Muscle layer of duodenum (tissue), 2 donors: ENCODE results near the gene FAM3D.
"Not testable (repeated sequence)": the region's sequence is repeated elsewhere in the genome, so short reads cannot be mapped to it uniquely, and the experiment has no call there.

Experiments used
- H3K27ac ChIP-seq: one replicate; pipeline ENCODE4 v1.7.0; 2013; ENCODE audit warnings: mild to moderate bottlenecking, low read length
- H3K27me3 ChIP-seq: one replicate; pipeline ENCODE4 v1.7.0; 2013; ENCODE audit warnings: low read depth, mild to moderate bottlenecking, control low read depth, low read length
- H3K36me3 ChIP-seq, 2 donors: one replicate each; pipeline ENCODE4 v1.7.0; 2013; ENCODE audit warnings: low read length in 2 of 2, control low read depth in 1 of 2, mild to moderate bottlenecking in 1 of 2; ENCODE audit not compliant: insufficient read depth in 2 of 2, control insufficient read depth in 1 of 2
- H3K4me1 ChIP-seq, 2 donors: one replicate each; pipeline ENCODE4 v1.7.0; 2013; ENCODE audit warnings: low read length in 2 of 2, mild to moderate bottlenecking in 2 of 2, control low read depth in 1 of 2, moderate library complexity in 1 of 2; ENCODE audit not compliant: insufficient read depth in 2 of 2, control insufficient read depth in 1 of 2
- H3K4me3 ChIP-seq, 2 donors: one replicate each; pipeline ENCODE4 v1.7.0; 2013; ENCODE audit warnings: low read length in 2 of 2, low read depth in 1 of 2, mild to moderate bottlenecking in 1 of 2
- H3K9me3 ChIP-seq, 2 donors: one replicate each; pipeline ENCODE4 v1.7.0; 2013; ENCODE audit warnings: low read length in 2 of 2, control low read depth in 1 of 2, mild to moderate bottlenecking in 1 of 2; ENCODE audit not compliant: control insufficient read depth in 1 of 2
- donor health status: healthy.

Gene FAM3D

DNA sequence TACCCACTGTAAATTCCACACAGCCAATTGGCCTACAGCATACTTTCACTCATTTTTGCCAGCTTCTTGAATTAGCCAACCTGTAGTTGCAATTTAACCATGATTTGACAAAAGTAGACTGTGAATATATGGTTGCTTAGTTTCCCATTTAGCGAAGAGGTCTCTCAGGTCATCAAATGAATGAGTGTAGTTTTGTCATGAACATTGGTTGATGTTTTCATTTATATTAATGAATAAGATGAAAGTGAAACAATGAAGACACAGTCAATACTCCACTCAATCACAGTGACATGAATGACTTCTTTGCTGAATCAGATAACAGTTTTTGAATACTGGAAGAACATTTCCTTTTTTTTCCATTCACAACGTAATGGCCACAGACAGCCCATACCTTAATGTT is 15.3 kb upstream of the FAM3D start:
- Histone ChIP-seq H3K27me3 (no peaks in the 10 kb centered on the region), H3K4me1 (no peaks in the 10 kb centered on the region), H3K4me3 (no peak overlapping the region), H3K9me3 (peaks cover 0 to 4% of the 10 kb centered on the region in 2 donors), H3K27ac (no peak overlapping the region), H3K36me3 (no peaks in the 10 kb centered on the region)

DNA sequence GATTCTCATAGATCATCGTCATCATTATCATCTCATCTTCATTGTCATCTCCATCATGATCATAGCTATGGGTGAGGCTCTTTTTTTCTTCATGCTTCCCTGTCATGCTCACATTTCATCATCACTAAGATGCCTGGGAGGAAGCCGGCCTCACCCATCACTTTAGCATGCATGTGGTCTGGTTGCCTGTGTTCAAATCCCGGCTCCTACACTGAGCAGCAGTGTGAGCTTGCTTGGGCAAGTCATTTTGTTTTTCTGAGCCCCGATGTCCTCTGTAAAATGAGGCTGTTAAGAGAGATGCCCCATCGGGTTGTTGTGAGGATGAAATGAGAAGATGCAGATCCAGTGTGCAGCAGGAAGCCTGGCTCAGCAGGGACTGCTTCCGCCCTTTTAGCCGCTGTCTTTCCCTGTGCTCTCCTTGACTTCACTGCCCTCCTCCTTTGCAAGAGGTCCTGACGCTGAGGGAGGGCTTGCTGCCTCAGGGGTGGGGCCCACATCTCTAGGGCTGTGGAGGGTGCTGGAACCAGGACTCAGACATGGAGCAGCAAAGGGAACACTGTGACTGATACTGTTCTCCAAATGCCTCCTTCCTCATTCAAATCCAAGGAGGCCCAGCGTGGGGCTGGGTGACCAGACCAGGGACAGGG is 14.4 kb upstream of the FAM3D start:
- Histone ChIP-seq H3K9me3 (peaks cover 0 to 4% of the 10 kb centered on the region in 2 donors), H3K4me1 (no peaks in the 10 kb centered on the region), H3K27me3 (no peaks in the 10 kb centered on the region), H3K4me3 (no peak overlapping the region), H3K36me3 (no peaks in the 10 kb centered on the region), H3K27ac (no peak overlapping the region)

DNA sequence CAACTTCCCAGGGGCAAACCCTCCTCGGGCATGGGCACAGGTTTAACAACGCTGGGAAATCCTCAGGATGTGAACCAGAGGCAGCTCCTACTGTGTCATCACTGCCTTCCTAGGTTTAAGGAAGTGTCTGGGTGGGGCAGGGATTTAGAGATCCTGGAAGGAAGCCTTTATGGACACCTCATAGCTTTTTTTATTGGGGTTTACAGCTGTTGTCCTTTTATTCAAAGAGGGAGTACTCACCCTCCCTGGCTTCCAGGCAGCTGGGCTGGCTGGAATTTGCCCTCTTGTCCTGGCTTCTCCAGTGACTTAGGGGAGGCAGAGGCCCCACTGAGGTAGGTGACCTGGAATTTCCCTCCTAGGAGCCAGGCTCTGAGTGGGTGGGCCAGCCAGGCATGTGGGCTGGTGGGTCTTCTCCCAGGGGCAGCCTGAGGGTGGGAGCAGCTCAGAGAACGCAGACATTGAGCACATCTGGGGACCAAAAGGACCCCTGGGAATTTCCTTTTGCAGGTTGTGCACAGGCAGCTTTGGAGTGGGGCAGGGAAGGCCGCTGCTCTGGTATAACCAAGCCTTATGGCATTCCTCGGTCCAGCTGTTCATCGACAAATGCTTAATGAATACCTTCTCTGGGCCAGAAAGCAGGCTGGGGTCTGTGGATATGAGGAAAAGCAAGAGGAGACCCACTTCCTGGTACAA is 13.5 kb upstream of the FAM3D start:
- Histone ChIP-seq H3K27ac (no peak overlapping the region), H3K9me3 (peaks cover 0 to 4% of the 10 kb centered on the region in 2 donors), H3K4me3 (no peak overlapping the region), H3K4me1 (no peaks in the 10 kb centered on the region), H3K36me3 (no peaks in the 10 kb centered on the region), H3K27me3 (no peaks in the 10 kb centered on the region)

DNA sequence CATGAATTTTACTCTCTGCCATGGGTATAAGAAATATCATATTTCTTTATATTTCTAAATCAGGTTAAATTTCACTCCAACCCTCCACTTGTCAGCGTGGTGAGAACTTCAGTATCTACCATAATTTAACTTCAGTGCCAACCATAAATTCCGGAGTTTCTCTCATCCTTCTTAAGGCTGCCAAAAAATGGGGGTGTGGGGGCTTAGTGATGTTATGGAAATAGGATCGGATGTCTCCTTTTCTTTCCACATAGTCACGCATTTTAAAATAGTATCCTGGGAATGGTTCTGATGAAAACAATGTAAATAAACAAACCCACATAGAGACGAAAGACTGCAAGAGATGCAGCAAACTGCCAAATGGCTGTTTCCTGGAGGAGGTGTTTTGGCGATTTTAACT is 12.9 kb upstream of the FAM3D start:
- Histone ChIP-seq H3K4me3 (no peak overlapping the region), H3K27me3 (no peaks in the 10 kb centered on the region), H3K4me1 (no peaks in the 10 kb centered on the region), H3K36me3 (no peaks in the 10 kb centered on the region), H3K9me3 (peaks cover 0 to 4% of the 10 kb centered on the region in 2 donors), H3K27ac (no peak overlapping the region)

DNA sequence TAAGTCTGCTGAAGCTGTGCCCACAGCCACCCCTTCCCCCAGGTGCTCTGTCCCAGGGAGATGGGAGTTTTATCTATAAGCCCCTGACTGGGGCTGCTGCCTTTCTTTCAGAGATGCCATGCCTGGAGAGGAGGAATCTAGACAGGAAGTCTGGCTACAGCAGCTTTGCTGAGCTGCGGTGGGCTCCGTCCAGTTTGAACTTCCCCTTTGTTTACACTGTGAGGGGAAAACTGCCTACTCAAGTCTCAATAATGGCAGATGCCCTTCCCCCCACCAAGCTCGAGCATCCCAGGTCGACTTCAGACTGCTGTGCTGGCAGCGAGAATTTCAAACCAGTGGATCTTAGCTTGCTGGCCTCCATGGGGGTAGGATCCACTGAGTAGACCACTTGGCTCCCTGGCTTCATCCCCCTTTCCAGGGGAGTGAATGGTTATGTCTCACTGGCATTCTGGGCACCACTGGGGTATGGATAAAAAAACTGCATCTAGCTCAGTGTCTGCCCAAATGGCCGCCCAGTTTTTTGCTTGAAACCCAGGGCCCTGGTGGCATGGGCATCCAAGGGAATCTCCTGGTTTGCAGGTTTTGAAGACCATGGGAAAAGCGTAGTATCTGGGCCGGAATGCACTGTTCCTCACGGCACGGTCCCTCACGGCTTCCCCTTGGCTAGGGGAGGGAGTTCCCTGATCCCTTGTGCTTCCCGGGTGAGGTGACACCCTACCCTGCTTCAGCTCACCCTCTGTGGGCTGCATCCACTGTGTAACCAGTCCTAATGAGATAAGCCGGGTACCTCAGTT is 11.8 kb upstream of the FAM3D start:
- H3K4me1 ChIP-seq, H3K27me3 ChIP-seq, H3K36me3 ChIP-seq, H3K27ac ChIP-seq, H3K4me3 ChIP-seq, H3K9me3 ChIP-seq: not testable (repeated sequence)

DNA sequence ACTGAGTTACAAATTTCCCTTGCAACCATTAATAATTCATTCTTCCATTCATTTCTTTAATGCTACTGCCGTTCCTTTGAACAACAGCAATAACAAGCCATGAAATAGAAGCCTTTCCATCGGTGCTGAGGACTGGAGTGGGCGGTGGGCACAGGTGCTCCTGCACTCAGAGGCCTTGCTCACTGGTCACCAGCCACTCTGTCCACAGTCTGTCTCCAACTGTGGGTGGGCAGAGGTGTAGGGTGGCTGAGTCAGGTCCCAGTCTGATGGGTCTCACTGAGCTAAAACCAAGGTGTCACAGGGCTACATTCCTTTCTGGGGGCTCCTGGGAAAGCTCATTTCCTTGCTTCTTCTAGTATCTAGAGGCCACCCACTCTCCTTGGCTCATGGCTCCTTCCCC is 6.3 kb upstream of the FAM3D start:
- no peaks in the 10 kb centered on the region for H3K36me3 ChIP-seq
- H3K9me3 ChIP-seq, result no peaks in the 10 kb centered on the region
- H3K4me3 ChIP-seq, result no peak overlapping the region
- no peak overlapping the region for H3K27ac ChIP-seq
- H3K27me3 ChIP-seq, result no peaks in the 10 kb centered on the region
- H3K4me1 ChIP-seq, result no peaks in the 10 kb centered on the region

DNA sequence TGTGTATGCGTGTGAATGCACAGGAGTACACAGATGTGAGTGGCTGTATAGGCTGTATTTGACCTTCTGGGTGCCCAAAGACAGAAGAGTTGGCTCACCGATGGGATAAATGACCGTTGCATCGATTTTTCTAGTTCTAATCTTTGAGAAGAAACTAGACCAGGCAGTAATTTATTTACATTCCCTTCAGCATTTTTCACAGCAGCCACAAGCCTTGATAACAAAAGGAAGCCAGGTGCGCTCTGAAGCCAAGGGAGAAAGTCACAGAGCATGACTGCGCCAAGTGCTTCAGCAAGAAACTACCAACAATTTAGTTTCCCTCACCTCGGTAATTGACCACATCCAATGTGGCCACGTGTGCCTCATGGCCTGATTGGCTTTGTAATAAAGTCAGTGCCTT is 5.9 kb upstream of the FAM3D start:
- Histone ChIP-seq H3K4me3 (no peak overlapping the region), H3K27ac (no peak overlapping the region), H3K9me3 (no peaks in the 10 kb centered on the region), H3K4me1 (no peaks in the 10 kb centered on the region), H3K36me3 (no peaks in the 10 kb centered on the region), H3K27me3 (no peaks in the 10 kb centered on the region)

DNA sequence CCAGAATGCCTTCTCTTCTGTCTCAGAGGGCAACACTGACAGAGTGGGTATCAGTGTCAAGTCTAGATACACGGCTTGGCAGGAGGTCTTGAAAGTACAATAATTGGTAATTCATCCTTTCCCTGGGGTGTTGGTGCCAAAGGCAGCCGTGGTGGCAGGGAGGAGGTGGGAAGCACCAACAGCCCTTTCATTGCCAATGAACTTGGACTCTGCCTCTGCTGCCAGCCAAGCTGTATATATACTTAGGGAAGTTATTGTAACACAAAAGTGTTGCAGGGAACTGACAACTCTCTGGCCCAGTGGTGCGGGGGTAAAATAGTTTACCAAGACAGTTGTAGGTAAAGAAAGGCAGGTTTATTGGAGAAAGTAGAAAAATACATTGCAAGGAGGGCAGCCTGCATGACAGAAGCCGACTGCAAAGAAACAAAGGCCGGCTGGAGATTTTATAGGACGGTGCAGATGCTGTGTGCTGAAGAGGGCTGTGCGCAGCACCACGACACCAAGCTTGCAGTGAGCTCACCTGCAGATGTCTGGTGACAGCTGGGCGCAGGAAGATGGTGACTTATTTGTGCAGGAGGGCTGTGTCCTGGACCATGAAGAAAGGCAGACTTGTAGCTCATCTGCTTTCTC is 4.0 kb upstream of the FAM3D start:
- Histone ChIP-seq H3K27me3 (no peaks in the 10 kb centered on the region), H3K9me3 (no peaks in the 10 kb centered on the region), H3K36me3 (no peaks in the 10 kb centered on the region), H3K4me1 (no peaks in the 10 kb centered on the region), H3K4me3 (no peak overlapping the region), H3K27ac (no peak overlapping the region)

DNA sequence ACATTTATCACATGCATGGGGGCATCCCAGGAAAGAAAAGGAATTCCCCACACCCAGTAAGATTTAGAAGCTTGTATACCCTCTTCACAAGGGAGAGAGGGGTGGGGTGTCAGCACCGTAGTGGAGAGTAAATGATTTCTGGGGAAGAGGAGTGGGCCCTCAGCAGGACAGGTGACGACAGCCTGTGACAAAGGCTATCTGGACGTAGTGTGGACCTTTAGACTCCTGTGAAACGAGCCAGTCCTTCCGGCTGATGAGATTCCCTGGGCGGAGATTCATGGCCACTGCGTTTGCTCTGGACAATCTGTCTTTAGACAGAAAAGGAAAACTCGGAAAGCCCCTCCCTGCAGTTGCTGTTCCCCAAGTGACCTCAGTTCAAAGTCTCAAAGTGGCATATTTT is 1.7 kb upstream of the FAM3D start:
- H3K27ac ChIP-seq, result peak overlapping the region; percentile 87

DNA sequence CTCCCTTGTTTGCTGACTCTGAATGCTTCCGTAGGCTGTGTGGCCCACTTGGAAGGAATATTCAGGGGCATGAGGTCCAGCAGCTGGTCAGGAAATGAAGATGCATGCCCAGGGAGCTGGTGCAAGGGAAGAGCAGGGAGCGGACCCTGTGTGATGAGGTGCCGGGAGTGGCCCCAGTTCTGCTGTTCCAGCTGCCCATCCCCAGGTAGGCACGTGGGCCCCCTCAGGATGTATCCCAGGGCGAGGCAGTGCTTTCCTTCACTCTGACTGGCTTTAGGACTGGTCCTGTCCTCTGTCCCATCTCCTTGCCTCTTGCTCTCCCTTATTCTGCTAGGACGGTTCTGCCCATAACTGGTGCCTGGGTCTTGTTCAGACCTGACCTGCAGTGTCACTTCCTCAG is 1.1 kb upstream of the FAM3D start:
- Histone ChIP-seq H3K4me3 (no peak overlapping the region), H3K27ac (peak overlapping the region; percentile 87)

More for the DNA sequence above, 1.7 kb upstream of the FAM3D start:
- H3K4me1 ChIP-seq, result no peaks in the 10 kb centered on the region
- no peaks in the 10 kb centered on the region for H3K27me3 ChIP-seq
- no peaks in the 10 kb centered on the region for H3K9me3 ChIP-seq
- H3K4me3 ChIP-seq, result no peak overlapping the region
- no peaks in the 10 kb centered on the region for H3K36me3 ChIP-seq

DNA sequence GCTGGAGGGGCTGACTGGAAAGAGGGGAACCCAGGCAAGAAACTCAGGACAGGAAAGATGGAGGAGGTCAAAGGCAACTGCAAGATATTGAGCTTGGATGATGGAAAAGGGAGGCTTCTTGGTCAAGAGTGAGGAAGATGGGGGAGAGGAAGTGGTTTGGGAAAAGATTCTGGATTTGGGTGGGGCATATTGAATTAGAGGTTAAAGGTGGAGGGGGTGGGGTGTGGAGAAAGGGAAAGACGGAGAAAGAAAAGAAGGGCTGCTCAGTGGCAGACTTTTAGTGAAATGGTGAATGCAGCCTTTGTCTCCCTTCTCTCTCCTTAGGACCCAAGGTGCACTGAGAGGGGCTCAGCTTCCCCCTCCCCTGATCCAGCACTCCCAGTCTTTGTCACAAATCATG is 655 bp upstream of the FAM3D start:
- Histone ChIP-seq H3K4me3 (no peak overlapping the region), H3K27me3 (no peaks in the 10 kb centered on the region), H3K27ac (peak overlapping the region; percentile 87), H3K9me3 (no peaks in the 10 kb centered on the region), H3K4me1 (no peaks in the 10 kb centered on the region), H3K36me3 (no peaks in the 10 kb centered on the region)

More for the DNA sequence above, 1.1 kb upstream of the FAM3D start:
- Histone ChIP-seq H3K9me3 (no peaks in the 10 kb centered on the region), H3K27me3 (no peaks in the 10 kb centered on the region), H3K36me3 (no peaks in the 10 kb centered on the region), H3K4me1 (no peaks in the 10 kb centered on the region)
